NCI-H187 treated with DMSO at 0.1 percent for 48 hours (cell line): Measurements from ENCODE around the gene MAJIN.

ENCODE experiments used
- DNase-seq: peaks from one replicate; lab custom pipeline; 2025; lab: John Stamatoyannopoulos, UW

The MAJIN gene

DNA sequence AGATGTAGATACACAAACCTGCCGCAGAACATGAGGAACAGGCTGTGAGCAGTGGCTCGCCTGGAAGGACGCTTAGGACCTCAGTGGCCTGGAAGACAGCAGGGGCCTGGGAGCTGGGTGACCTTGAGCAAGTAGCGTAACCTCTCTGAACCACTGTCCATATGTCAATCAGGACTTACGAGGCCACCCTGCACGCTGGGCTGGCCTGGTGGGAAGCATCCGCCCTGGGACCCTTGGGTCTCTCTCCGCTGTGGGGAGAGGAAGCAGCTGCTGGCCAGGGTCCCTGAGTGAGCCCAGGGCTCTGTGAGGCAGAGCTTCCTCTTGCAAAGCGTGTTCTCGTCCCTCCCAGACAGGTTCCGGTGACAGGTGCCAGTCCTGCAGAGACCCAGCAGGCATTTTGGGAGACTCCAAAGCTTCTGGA lies 79.5 kb downstream of the MAJIN start:
- no peak for DNase-seq

DNA sequence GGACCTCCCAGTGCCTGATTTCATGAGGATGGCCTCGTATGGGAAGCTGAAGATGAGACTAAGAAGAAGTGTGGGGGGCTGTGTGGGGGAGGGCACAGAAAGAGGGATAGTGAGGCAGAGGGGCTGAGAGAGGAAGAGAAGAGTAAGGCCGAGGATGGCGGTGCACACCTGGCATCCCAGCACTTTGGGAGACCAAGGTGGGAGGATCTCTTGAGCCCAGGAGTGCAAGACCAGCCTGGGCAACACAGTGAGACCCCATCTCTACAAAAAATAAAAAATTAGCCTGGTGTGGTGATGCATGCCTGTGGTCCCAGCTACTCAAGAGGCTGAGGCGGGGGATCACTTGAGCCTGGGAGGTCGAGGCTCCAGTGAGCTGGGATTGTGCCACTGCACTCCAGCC lies 80.0 kb downstream of the MAJIN start:
- no peak for DNase-seq

DNA sequence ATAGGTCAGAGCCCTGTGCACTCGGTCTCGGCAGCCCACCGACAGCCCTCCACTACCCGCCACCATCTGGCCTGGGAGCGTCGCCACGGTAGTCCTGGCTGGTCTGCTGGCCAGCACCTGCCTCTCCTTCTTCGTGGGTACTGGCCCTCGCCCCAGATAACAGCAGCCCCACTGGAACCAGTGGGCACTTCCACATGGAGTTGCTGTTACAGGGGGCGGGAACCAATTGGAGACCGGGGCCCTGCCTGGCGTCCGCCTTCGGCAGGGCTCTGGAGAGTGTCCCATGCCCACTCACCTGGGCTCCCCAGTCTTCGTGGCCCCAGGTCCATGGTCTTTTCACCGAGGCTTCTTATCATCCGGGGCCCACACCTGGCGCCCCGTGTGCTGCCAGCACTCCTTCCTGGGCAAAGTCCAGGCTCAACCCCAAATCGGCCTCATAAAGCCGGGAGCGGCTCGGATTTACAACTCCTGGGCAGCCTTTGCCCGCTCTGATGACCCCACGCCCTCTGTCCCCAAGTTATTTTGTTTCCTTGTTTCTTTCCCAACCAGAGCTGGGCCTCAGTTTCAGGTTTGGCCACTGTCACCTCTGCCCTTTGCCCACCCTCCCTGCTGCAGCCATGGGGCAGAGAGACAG lies 80.6 kb downstream of the MAJIN start:
- DNase-seq: no peak

DNA sequence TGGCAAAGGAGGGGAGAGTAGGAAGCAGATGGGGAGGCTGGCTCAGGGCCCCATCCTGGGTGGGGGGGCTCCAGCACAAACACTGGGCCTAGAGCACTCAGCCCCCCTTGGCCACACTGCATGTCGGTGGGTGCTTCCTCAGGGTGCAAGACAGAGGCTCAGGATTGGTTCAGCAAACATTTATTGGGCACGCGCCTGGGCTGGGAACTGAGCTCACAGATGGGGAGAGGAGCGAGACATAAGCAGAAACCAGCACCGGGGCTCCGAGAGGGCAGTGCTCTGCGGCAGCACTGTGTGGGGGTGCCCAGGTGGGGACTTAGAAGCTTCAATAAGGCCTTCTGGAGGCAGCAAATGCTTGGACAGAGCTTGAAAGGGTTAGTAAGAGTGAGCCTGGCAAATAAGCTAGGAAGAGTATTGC lies 81.4 kb downstream of the MAJIN start:
- DNase-seq: no peak

DNA sequence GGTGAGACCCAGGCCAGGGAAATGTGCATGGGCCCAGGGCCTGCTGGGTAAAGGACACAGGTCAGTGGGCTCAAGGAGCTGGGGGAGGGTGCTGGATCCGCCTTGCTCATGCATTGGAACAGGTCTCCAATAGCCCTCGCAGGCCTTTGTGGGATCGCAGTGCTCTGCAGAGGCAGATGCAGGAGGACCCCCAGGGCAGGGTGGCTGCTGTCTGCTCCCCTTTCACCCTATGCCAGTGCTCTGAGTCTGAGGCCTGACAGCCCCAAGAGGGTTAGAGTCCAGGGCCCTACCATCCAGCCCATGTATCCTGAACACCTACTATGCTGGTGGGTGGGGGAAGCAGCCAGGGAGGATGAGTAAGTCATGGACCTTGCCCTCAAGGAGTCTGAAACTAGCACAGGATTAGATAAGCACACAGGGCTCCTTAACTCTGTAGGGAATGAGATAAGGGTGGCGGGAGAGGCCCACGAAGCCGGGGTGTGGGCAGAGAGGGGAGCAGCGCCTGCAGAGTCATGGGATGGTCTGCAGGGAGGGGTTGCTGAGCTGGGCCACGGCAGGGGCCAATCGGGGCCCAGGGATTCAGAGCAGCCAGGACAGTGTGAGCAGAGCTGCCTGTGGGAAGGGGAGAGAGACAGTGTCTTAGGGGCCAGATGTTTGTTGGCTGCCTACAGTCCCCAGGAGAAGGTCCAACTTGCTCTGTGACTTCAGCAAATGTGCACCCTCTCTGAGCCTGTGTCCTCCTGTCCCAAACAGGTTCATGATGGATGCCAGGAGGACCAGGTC lies 83.0 kb downstream of the MAJIN start:
- no peak for DNase-seq

DNA sequence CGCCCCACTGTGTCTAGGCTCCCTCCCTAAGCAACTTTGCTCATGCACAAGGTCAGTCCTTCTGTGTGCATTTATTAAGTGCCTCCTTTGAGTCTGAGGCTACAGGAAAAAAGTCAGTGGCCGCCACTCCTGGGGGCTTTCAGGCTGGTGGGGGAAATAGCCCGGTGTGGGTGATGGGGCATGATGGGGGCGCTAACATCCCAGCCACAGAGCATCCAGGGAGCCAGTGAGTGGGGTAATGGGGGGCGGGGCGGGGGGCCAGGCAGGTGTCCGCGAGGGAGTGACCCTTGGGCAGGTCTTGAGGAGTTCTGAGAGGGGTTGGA lies 83.5 kb downstream of the MAJIN start:
- no peak for DNase-seq
